HG03354 (cell line): Measurements from ENCODE around the gene OSGEPL1.
A peak's percentile ranks its signal among the peaks of the same experiment; 100 is the strongest.
"Not testable (repeated sequence)": the region's sequence is repeated elsewhere in the genome, so short reads cannot be mapped to it uniquely, and the experiment has no call there.

Source experiments
- ATAC-seq: cut with Tn5 transposase; IDR thresholded peaks from one replicate; pipeline ENCODE4 v1.9.1; 2021; ENCODE audit warnings: mild to moderate bottlenecking; ENCODE audit not compliant: unreplicated experiment, poor library complexity, severe bottlenecking

OSGEPL1 gene

GRCh38 chr2:189762551-189763298, at the start of gene OSGEPL1:
Gene OSGEPL1 (minus strand): TSS chr2:189762792. CDS start chr2:189761640, 1,152 bp downstream.
- ATAC-seq: peak; percentile 97

- no peak for ATAC-seq
Measured at GRCh38 chr2:189803431-189803830, 40.8 kb upstream of the OSGEPL1 start.

DNA sequence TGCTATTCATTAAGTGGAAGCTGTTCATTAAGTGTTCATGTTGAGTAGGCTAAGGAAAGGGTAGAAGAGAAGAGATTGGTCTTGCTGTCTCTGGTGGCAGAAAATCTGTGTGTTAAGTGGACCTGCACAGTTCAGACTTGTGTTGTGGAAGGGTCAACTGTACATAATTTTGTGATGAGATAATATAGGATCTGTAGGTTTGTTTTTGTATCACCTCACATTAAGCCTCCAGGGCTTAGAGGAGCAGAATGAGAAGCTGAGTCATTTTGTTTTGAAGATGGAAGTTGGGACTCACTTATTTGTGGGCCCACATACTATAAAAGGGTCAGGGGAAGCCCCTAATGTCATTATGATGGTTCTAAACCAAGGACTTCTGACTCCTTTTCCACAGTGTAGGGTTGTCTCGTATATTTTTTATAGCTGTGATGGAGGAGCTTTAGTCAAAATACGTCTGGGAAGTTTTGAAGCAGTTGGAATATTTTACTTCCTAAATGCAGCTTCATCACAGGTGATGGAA, 39.9 kb upstream of the OSGEPL1 start:
- ATAC-seq: no peak

- ATAC-seq: no peak
Measured at GRCh38 chr2:189799531-189799930, 36.9 kb upstream of the OSGEPL1 start.

- no peak for ATAC-seq
Measured at GRCh38 chr2:189799030-189799331, 36.4 kb upstream of the OSGEPL1 start.

GRCh38 chr2:189798312-189799029, 35.9 kb upstream of the OSGEPL1 start:
- ATAC-seq: peak; percentile 82

GRCh38 chr2:189797902-189798301, 35.3 kb upstream of the OSGEPL1 start:
- no peak for ATAC-seq

GRCh38 chr2:189794310-189794709, 31.7 kb upstream of the OSGEPL1 start:
- no peak for ATAC-seq

DNA sequence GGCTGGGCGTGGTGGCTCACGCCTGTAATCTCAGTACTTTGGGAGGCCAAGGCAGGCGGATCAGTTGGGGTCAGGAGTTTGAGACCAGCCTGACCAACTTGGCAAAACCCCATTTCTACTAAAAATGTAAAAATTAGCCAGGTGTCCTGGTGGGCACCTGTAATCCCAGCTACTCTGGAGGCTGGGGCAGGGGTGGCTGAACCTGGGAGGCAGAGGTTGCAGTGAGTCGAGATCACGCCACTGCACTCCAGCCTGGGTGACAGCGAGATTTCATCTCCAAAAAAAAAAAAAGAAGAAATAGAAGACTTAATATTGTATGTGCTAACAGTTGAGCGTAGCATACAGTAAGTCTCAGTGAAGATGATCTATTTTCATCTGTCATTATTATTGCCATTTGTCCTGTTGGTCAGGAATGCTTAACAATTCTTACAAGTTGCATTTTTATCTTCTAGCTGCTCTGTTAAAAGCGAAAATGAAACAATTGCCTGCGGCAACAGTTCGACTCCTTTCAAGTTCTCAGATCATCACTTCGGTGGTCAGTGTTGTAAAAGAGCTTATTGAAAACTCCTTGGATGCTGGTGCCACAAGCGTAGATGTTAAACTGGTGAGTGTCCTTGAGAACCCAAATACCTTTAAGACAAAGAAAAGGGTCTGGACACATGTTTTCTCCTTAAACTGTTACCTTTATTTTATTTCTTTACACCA, 28.9 kb upstream of the OSGEPL1 start:
- ATAC-seq: no peak

GRCh38 chr2:189783927-189784867, 21.6 kb upstream of the OSGEPL1 start, which contains the start of the genes ORMDL1 and PMS1:
Gene ORMDL1 (minus strand): TSS chr2:189784339. CDS start chr2:189782595, 1,744 bp downstream.
Gene PMS1 (plus strand): TSS chr2:189784450. CDS start chr2:189791810, 7,360 bp downstream.
- ATAC-seq: peak; percentile 94

GRCh38 chr2:189783451-189783926, 20.9 kb upstream of the OSGEPL1 start:
- ATAC-seq: peak; percentile 15

DNA sequence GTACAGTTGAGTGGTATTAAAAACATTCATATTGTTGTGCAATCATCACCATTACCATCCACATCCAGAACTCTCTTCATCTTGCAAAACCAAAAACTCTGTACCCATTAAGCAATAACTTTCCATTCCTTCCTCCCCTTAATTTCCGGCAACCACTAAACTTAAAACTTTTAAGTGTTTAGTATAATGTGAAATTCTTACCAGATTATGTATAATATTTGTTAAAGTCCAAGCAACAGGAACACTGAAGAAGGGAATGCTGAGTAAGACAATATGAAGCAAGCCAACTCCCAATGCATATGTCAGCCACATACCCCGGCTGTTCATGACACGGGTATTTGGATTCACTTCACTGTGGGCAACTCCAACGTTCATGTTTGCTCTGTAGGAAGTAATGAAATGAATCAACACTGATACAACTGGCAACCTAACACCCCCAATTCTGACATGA, 19.7 kb upstream of the OSGEPL1 start:
- ATAC-seq: no peak

DNA sequence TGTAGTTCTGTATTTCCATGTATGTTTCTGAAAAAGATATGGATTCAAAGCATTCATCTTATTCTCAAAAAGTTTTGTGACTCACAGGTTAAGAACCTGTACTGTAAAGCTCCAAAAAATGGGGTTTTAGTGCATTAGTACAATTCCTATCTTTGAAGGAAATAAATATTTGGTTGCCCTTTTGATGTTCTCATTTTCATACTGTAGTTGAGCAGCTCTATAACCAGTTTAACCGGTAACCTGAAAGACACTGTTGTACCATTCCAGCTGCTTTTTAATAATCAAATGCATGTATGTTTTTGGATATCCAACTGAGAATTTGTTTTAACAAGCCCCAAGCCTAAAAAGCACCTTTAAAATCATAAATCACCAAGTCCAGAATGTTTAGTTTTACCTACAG, 9.6 kb upstream of the OSGEPL1 start:
- ATAC-seq: no peak

- no peak for ATAC-seq
Measured at GRCh38 chr2:189770590-189771322, 8.2 kb upstream of the OSGEPL1 start.

DNA sequence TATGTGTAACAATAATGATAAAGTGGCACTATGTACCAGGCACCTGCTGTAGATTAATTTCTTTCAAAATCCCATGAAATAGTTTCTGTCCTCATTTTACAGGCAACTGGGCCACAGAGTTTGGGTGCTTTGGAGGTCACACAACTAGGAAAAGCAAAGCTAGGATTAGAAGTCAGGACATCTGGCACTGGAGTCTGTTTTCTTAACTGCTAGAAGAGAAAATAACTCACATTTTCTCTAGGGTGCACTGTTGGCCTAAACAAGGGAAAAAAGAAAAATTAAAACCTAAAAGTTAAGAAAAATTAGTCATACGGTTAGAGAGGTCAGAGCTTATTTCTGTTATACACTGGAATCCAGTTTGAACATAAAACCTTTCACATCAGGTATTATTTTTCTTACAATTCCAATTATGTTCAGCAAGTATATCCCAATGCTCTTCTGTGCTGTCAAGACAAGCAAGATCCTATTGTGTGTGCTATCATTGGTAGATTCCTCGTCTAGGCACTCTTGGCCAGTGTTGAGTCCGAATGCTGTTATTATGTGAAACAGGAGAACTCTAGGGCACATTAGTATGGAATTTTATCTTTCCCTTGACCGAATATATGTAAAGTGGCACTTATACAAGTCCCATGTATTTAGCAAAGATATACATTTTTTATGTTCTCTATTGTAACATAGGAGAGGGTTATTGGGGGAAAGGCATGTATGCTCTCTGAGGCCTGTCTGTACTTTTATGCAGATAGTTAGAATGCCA, 1.5 kb upstream of the OSGEPL1 start:
- ATAC-seq: no peak

DNA sequence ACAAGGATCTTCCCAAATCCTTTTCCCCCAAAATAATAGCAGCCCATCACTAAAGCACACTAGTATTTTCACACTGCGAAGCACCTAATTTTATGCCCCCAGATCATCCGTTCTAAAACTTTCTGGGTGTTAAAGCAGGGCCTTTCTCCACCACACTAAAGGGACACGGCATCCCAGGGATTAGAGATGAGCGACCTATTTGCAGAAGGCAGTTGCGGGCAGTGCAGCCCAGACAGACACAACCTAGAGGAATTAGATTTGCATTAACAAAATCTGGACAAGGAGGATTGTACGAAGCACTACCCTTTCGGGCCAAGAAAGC, 402 bp downstream of the OSGEPL1 start:
- ATAC-seq: no peak

DNA sequence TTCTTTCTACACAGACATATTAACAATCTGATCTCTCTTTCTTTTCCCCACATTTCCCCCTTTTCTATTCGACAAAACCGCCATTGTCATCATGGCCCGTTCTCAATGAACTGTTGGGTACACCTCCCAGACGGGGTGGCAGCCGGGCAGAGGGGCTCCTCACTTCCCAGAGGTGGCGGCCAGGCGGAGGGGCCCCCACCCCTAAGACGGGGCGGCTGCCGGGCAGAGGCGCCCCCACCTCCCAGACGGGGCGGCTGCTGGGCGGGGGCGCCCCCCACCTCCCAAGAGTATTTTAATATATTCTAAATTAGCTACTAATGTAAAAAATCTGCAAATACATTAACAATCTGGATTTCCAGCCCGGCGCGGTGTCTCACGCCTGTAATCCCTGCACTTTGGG, 2.4 kb downstream of the OSGEPL1 start:
- ATAC-seq: not testable (repeated sequence)
